GM12873 (cell line): Measurements from ENCODE around the gene PDE4C.

ENCODE experiments used
- CTCF ChIP-seq: IDR thresholded peaks from 2 replicates; pipeline ENCODE4 v1.5.1; 2012; ENCODE audit warnings: low read depth, mild to moderate bottlenecking, moderate library complexity, low read length, control low read depth; ENCODE audit not compliant: insufficient read depth; ENCODE audit errors: missing control alignments

Gene PDE4C

GRCh38 chr19:18231775-18232174, 5.5 kb upstream of the PDE4C start:
- no peak for TF ChIP-seq CTCF

- no peak for TF ChIP-seq CTCF
These were observed 4.9 kb upstream of the PDE4C start for GRCh38 chr19:18230941-18231734.

- TF ChIP-seq CTCF: no peak
These were observed 3.7 kb upstream of the PDE4C start for GRCh38 chr19:18229915-18230314.

GRCh38 chr19:18229474-18229873, 3.2 kb upstream of the PDE4C start:
- TF ChIP-seq CTCF: peak; percentile 70

- no peak for TF ChIP-seq CTCF
These were observed 1.6 kb upstream of the PDE4C start for GRCh38 chr19:18227781-18228271.

- no peak for TF ChIP-seq CTCF
These were observed 930 bp upstream of the PDE4C start for GRCh38 chr19:18226956-18227780.

GRCh38 chr19:18225355-18225701, 910 bp downstream of the PDE4C start:
- TF ChIP-seq CTCF: no peak
